K562 (cell line): ENCODE data around the gene CHCT1. TPM values are rescaled to one million over a fixed set of nuclear protein-coding genes. Genes with fewer than 3 reads are reported as not detected.

Experiments
- ATF1 ChIP-seq, 2 experiments: fragments of 450-650 bp in 1 of 2; IDR thresholded peaks; 2 replicates each; pipeline ENCODE4 v1.6.1; 2016; ENCODE audit warnings: missing compliant biosample characterization in 1 of 2, missing genetic modification characterization in 1 of 2
- FOXM1 ChIP-seq, 2 experiments: fragments of 450-650 bp in 1 of 2; sonication (generic) in 1 of 2; formaldehyde crosslinking in 1 of 2; IDR thresholded peaks; 2 replicates each; pipeline versions ENCODE4 v1.6.1 to v1.9.0; 2017 to 2022; ENCODE audit warnings: low read depth in 2 of 2, mild to moderate bottlenecking in 2 of 2, missing genetic modification reagents in 1 of 2, moderate library complexity in 1 of 2
- GATAD2A ChIP-seq: fragments of 450-650 bp; IDR thresholded peaks from 2 replicates; pipeline ENCODE4 v1.6.1; 2017
- L3MBTL2 ChIP-seq: fragments of 450-650 bp; IDR thresholded peaks from 2 replicates; pipeline ENCODE4 v1.6.1; 2016; ENCODE audit warnings: mild to moderate bottlenecking, moderate library complexity
- MAZ ChIP-seq, 2 experiments: fragments of 450-650 bp in 1 of 2; sonication (generic) in 1 of 2; formaldehyde crosslinking; IDR thresholded peaks in 1 of 2; conservative IDR thresholded peaks in 1 of 2; 2 replicates each; pipeline versions ENCODE4 v1.4.0 to v1.5.0; 2020; ENCODE audit warnings: mild to moderate bottlenecking in 1 of 2, missing genetic modification reagents in 1 of 2
- NRF1 ChIP-seq, 2 experiments: fragments of 450-650 bp; IDR thresholded peaks in 1 of 2; conservative IDR thresholded peaks in 1 of 2; 2 replicates each; pipeline ENCODE4 v1.6.1; 2014; ENCODE audit warnings: mild to moderate bottlenecking in 2 of 2
- POLR2H ChIP-seq: IDR thresholded peaks from 2 replicates; pipeline ENCODE4 v1.6.1; 2016; ENCODE audit warnings: missing genetic modification characterization, low read depth, mild to moderate bottlenecking, control low read depth, missing compliant biosample characterization, moderate library complexity
- POLR3G ChIP-seq: IDR thresholded peaks from 2 replicates; pipeline ENCODE4 v1.6.1; 2011; ENCODE audit not compliant: insufficient read length, insufficient replicate concordance; ENCODE audit errors: extremely low read depth
- SIN3A ChIP-seq, 2 experiments: fragments of 150-350 bp in 1 of 2; IDR thresholded peaks; 2 replicates each; pipeline ENCODE4 v1.6.1; 2011 to 2016; ENCODE audit warnings: borderline replicate concordance in 2 of 2, low read depth in 2 of 2, low read length in 2 of 2, mild to moderate bottlenecking in 2 of 2, moderate library complexity in 2 of 2; ENCODE audit not compliant: control insufficient read depth in 1 of 2
- SIN3B ChIP-seq: fragments of 450-650 bp; IDR thresholded peaks from 2 replicates; pipeline ENCODE4 v1.6.1; 2017; ENCODE audit warnings: low read depth, mild to moderate bottlenecking, moderate library complexity
- TGIF2 ChIP-seq: sonication (generic); formaldehyde crosslinking; IDR thresholded peaks from 2 replicates; pipeline ENCODE4 v1.8.1; 2022; ENCODE audit warnings: mild to moderate bottlenecking, missing genetic modification reagents, moderate library complexity
- polyA plus RNA-seq, 8 experiments: library from polyadenylated mRNA; depleted of rRNA in 4 of 8; stranded (reverse) in 5 of 8; unstranded in 3 of 8; fragments of >200 nt; fragmentation: Nextera tagmentation in 2 of 8; fragmentation: Illumina TruSeq in 1 of 8; extraction: Ambion mirVana in 2 of 8; extraction: Trizol in 1 of 8; gene quantifications; 2 replicates each; pipeline versions ENCODE4 v1.2.1 to v1.2.3, GENCODE V29; 2011 to 2014; ENCODE audit warnings: inconsistent platforms in 1 of 8, missing spikeins in 1 of 8
- total RNA-seq, 7 experiments: library from RNA; depleted of rRNA in 6 of 7; stranded (reverse); fragments of >200 nt in 6 of 7; fragmentation: Illumina TruSeq in 2 of 7; extraction: Trizol in 2 of 7; gene quantifications; 2 replicates each; pipeline versions ENCODE4 v1.2.1 to v1.2.3, GENCODE V29; 2011 to 2021; ENCODE audit warnings: low replicate concordance in 1 of 7
- TF ChIP-seq, protein P1 (sequence below), 2 experiments: IDR thresholded peaks; 2 replicates each; pipeline ENCODE4 v1.6.1; 2011; ENCODE audit warnings: borderline replicate concordance in 1 of 2, control low read depth in 1 of 2, low read depth in 1 of 2, low read length in 1 of 2, mild to moderate bottlenecking in 1 of 2, mixed read lengths in 1 of 2, moderate library complexity in 1 of 2; ENCODE audit not compliant: insufficient read depth in 1 of 2, insufficient read length in 1 of 2, poor library complexity in 1 of 2, severe bottlenecking in 1 of 2; ENCODE audit errors: extremely low read depth in 1 of 2
- TF ChIP-seq, protein P2 (sequence below), 2 experiments: fragments of 200-800 bp in 1 of 2; sonication (Bioruptor generic) in 1 of 2; sonication (generic) in 1 of 2; formaldehyde crosslinking in 1 of 2; IDR thresholded peaks in 1 of 2; conservative IDR thresholded peaks in 1 of 2; 2 replicates each; pipeline versions ENCODE4 v1.5.0 to v1.6.1; 2016 to 2020; ENCODE audit warnings: missing compliant biosample characterization in 1 of 2, missing genetic modification characterization in 1 of 2, missing genetic modification reagents in 1 of 2

CHCT1 gene
- total and polyA plus RNA-seq, 9 of the 15 experiments (the other 6 are each of a cell fraction or from before 2014, with no cell fraction given), result not detected

DNA sequence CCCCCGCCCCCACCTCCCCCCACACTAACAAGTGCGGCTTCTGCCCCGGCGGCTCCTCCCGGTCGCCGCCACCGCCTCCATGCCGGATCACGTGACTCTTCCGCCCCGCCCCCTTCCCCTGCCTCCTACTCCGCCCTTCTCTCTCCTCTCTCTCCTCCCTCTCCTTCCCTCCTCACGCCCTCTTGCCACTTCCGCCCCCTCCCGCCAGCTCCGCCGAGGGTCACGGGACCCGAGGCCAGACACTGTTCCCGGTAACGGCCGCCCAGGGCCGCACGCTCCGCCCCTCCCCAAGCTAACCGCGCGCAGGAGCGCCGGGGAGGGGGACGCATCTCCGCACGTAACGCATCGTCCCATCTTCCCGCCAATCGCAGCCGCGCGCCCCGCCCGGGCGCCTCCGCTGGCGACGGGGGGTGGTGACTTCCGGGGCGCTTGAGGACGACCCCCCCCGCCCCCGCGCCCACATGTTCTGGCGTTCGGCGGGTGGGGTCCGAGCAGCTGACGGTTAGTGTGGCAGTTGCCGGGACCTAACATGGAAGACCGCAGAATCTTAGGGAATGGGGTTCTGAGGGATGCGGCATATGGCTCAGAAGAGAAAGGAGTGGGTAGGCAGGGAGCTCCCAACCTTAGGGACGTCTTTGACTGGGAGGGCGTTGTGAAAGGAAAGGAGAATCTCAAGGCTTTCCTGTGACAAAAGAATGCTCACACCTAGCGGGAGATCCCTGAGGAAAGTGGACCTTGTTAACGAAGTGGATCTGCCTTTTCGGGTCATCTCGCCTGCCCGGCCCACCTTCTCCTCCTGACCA lies 30.0 kb upstream of the CHCT1 start, which contains the start of gene USP32 (continued):
- peak; percentile 92 to 96; a peak in 3 of 4 replicates for TF ChIP-seq SIN3A (IDR thresholded peaks at IDR 0.05; ENCODE audit: borderline replicate concordance in 2 of 2, control insufficient read depth in 1 of 2, low read depth in 2 of 2, low read length in 2 of 2)
- TF ChIP-seq NRF1 (conservative IDR thresholded peaks at IDR 0.05 in 1 of 2, IDR thresholded peaks at IDR 0.05 in 1 of 2), result peak; percentile 92 to 94
- TF ChIP-seq GATAD2A, result no peak
- TF ChIP-seq FOXM1 (IDR thresholded peaks at IDR 0.05; ENCODE audit: low read depth), result peak; percentile 59
- TF ChIP-seq FOXM1 (CRISPR knock-in tag; IDR thresholded peaks at IDR 0.05; ENCODE audit: low read depth), result peak; percentile 94; the same call in 1 of the 2 replicates
- peak; percentile 90 for TF ChIP-seq L3MBTL2
- peak; percentile 99 to 100 for TF ChIP-seq MAZ (CRISPR knock-in tag; conservative IDR thresholded peaks at IDR 0.05 in 1 of 2, IDR thresholded peaks at IDR 0.05 in 1 of 2)
- peak; percentile 85 for TF ChIP-seq POLR2H (tag)
- no peak for TF ChIP-seq POLR3G
- TF ChIP-seq, protein P1, sequence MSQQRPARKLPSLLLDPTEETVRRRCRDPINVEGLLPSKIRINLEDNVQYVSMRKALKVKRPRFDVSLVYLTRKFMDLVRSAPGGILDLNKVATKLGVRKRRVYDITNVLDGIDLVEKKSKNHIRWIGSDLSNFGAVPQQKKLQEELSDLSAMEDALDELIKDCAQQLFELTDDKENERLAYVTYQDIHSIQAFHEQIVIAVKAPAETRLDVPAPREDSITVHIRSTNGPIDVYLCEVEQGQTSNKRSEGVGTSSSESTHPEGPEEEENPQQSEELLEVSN (IDR thresholded peaks at IDR 0.05; ENCODE audit: borderline replicate concordance in 1 of 2, extremely low read depth in 1 of 2, insufficient read depth in 1 of 2, insufficient read length in 1 of 2, low read depth in 1 of 2, low read length in 1 of 2, poor library complexity in 1 of 2, severe bottlenecking in 1 of 2), result peak; percentile 49 to 89
- TF ChIP-seq TGIF2 (CRISPR knock-in tag), result peak; percentile 64; the same call in 1 of the 2 replicates
- TF ChIP-seq SIN3B, result peak; percentile 38; the same call in 1 of the 2 replicates
- TF ChIP-seq, protein P2, sequence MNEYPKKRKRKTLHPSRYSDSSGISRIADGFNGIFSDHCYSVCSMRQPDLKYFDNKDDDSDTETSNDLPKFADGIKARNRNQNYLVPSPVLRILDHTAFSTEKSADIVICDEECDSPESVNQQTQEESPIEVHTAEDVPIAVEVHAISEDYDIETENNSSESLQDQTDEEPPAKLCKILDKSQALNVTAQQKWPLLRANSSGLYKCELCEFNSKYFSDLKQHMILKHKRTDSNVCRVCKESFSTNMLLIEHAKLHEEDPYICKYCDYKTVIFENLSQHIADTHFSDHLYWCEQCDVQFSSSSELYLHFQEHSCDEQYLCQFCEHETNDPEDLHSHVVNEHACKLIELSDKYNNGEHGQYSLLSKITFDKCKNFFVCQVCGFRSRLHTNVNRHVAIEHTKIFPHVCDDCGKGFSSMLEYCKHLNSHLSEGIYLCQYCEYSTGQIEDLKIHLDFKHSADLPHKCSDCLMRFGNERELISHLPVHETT (CRISPR knock-in tag; conservative IDR thresholded peaks at IDR 0.05 in 1 of 2, IDR thresholded peaks at IDR 0.05 in 1 of 2), result peak in 1 of 2 experiments; percentile 100; a peak in 2 of 4 replicates
- TF ChIP-seq ATF1 (CRISPR knock-in tag; IDR thresholded peaks at IDR 0.05), result no peak
- peak; percentile 96 for TF ChIP-seq ATF1 (tag; IDR thresholded peaks at IDR 0.05)
